NB4 (cell line): ENCODE results near the gene MRPS22.

Experiments used
- CTCF ChIP-seq: IDR thresholded peaks from one replicate; pipeline ENCODE4 v1.5.1; 2012; ENCODE audit warnings: low read depth, low read length
- MAX ChIP-seq: IDR thresholded peaks from 2 replicates; pipeline ENCODE4 v1.6.1; 2011; ENCODE audit warnings: low read depth, low read length

- TF ChIP-seq MAX (no peak), CTCF (no peak)
These were observed 18.3 kb upstream of the MRPS22 start for GRCh38 chr3:139325551-139325950.
